SK-N-SH treated with all-trans-retinoic acid at 6 μM for 48 hours (cell line): Measurements from ENCODE around the gene UTF1.

Experiments
- BACH2 ChIP-seq: fragments of 250-450 bp; sonication (Bioruptor Pico); IDR thresholded peaks from 2 replicates; pipeline ENCODE4 v1.9.0; 2021; ENCODE audit warnings: mild to moderate bottlenecking, borderline replicate concordance
- CREB5 ChIP-seq: fragments of 250-450 bp; sonication (Bioruptor Pico); IDR thresholded peaks from 2 replicates; pipeline ENCODE4 v1.5.1; 2020; ENCODE audit warnings: low read depth, mild to moderate bottlenecking, moderate library complexity
- GLIS3 ChIP-seq: fragments of 250-450 bp; sonication (Bioruptor Pico); IDR thresholded peaks from 2 replicates; pipeline ENCODE4 v1.5.0; 2020; ENCODE audit warnings: mild to moderate bottlenecking, moderate library complexity
- PATZ1 ChIP-seq: fragments of 250-450 bp; sonication (Bioruptor Pico); IDR thresholded peaks from 2 replicates; pipeline ENCODE4 v1.8.0; 2020; ENCODE audit warnings: mild to moderate bottlenecking, moderate library complexity, borderline replicate concordance
- POU6F1 ChIP-seq: fragments of 250-450 bp; sonication (Bioruptor Pico); IDR thresholded peaks from 2 replicates; pipeline ENCODE4 v1.8.0; 2021; ENCODE audit warnings: low read depth, mild to moderate bottlenecking, moderate library complexity, borderline replicate concordance
- SNAI2 ChIP-seq: fragments of 250-450 bp; sonication (Bioruptor Pico); IDR thresholded peaks from 2 replicates; pipeline ENCODE4 v1.5.0; 2020; ENCODE audit warnings: mild to moderate bottlenecking, moderate library complexity
- ZFP3 ChIP-seq: fragments of 250-450 bp; sonication (Bioruptor Pico); IDR thresholded peaks from 2 replicates; pipeline ENCODE4 v1.5.0; 2020; ENCODE audit warnings: mild to moderate bottlenecking, moderate library complexity

- no peak for TF ChIP-seq CREB5 (CRISPR knock-in tag)
- no peak for TF ChIP-seq GLIS3 (CRISPR knock-in tag)
- TF ChIP-seq POU6F1 (CRISPR knock-in tag): no peak
- TF ChIP-seq PATZ1 (CRISPR knock-in tag): no peak
- TF ChIP-seq SNAI2 (CRISPR knock-in tag): no peak
- no peak for TF ChIP-seq BACH2 (CRISPR knock-in tag)
- no peak for TF ChIP-seq ZFP3
Observed at GRCh38 chr10:133210398-133211140, 19.4 kb upstream of the UTF1 start.
